Omental fat pad (tissue), 4 donors: ENCODE measurements around the gene RDH5. TPM values are rescaled to one million over a fixed set of nuclear protein-coding genes. Genes with fewer than 3 reads are reported as not detected.
A peak's percentile ranks its signal among the peaks of the same experiment; 100 is the strongest.

Experiments
- ATAC-seq: fragments of 150-250 bp; one replicate; pipeline ENCODE4 v1.9.1; 2016; ENCODE audit warnings: mild to moderate bottlenecking, moderate library complexity; ENCODE audit not compliant: low FRiP score
- DNase-seq: peaks from one replicate; pipeline ENCODE4 v3.0.0-alpha.2; 2019; ENCODE audit warnings: low spot score
- CTCF ChIP-seq, 3 donors: fragments of 450-650 bp; IDR thresholded peaks; one replicate each; pipeline ENCODE4 v1.5.1; 2016 to 2017; ENCODE audit warnings: antibody characterized with exemption in 3 of 3, mild to moderate bottlenecking in 3 of 3, moderate library complexity in 2 of 3
- total RNA-seq, 4 donors: library from RNA; depleted of rRNA; stranded (reverse); fragments of >200 nt; gene quantifications; one replicate each; pipeline ENCODE4 v1.1.0, GENCODE V29; 2016

Gene RDH5
- total RNA-seq, 4 donors from 2014 or later = 77.4 to 119 (median 100) TPM

- no peak for TF ChIP-seq CTCF (IDR thresholded peaks at IDR 0.05)
These were observed 18.8 kb downstream of the RDH5 start for GRCh38 chr12:55739025-55739378.

GRCh38 chr12:55741931-55742680 is 21.9 kb downstream of the RDH5 start:
- TF ChIP-seq CTCF (IDR thresholded peaks at IDR 0.05) = no peak
- ATAC-seq = no peak
- DNase-seq = no peak

More at GRCh38 chr12:55739025-55739378, 18.8 kb downstream of the RDH5 start:
- ATAC-seq (no peak), DNase-seq (no peak)

GRCh38 chr12:55742719-55743405 is 22.7 kb downstream of the RDH5 start, which contains the start of gene GDF11:
GDF11 (plus strand) TSS chr12:55743122; CDS start chr12:55743317, 195 bp downstream.
- DNase-seq (no peak), ATAC-seq (peak; percentile 73)
- TF ChIP-seq CTCF (IDR thresholded peaks at IDR 0.05) = no peak

GRCh38 chr12:55743406-55744339 is 23.5 kb downstream of the RDH5 start:
- ATAC-seq = peak; percentile 33
- DNase-seq = no peak
- no peak for TF ChIP-seq CTCF (IDR thresholded peaks at IDR 0.05)

GRCh38 chr12:55744340-55745030 is 24.3 kb downstream of the RDH5 start:
- no peak for TF ChIP-seq CTCF (IDR thresholded peaks at IDR 0.05)
- DNase-seq = no peak
- no peak for ATAC-seq
